ENCODE data around the gene DYNLT2B.
"Not testable (repeated sequence)": the region's sequence is repeated elsewhere in the genome, so short reads cannot be mapped to it uniquely, and the experiment has no call there.

Gene DYNLT2B

GRCh38 chr3:196255776-196256175 is 62.3 kb downstream of the DYNLT2B start:
- no peak for DNase-seq (ENCODE audit: low read depth)
- no peak for TF ChIP-seq CTCF (IDR thresholded peaks at IDR 0.05; ENCODE audit: low read length, missing control alignments)
- no peak overlapping the region for H3K4me3 ChIP-seq (replicated peaks; ENCODE audit: low read depth, low read length)

GRCh38 chr3:196254376-196255283 is 63.4 kb downstream of the DYNLT2B start:
- no peak for TF ChIP-seq CTCF (IDR thresholded peaks at IDR 0.05; ENCODE audit: low read length, missing control alignments)
- H3K4me3 ChIP-seq (replicated peaks; ENCODE audit: low read depth, low read length) = no peak overlapping the region
- DNase-seq (ENCODE audit: low read depth) = no peak

GRCh38 chr3:196251918-196252317 is 66.1 kb downstream of the DYNLT2B start:
- H3K4me3 ChIP-seq (replicated peaks; ENCODE audit: low read depth, low read length) = no peak overlapping the region
- TF ChIP-seq CTCF (IDR thresholded peaks at IDR 0.05; ENCODE audit: low read length, missing control alignments) = no peak
- DNase-seq (ENCODE audit: low read depth) = no peak

GRCh38 chr3:196246612-196247308 is 71.3 kb downstream of the DYNLT2B start:
- peak; percentile 31 for DNase-seq (ENCODE audit: low read depth)
- TF ChIP-seq CTCF (IDR thresholded peaks at IDR 0.05; ENCODE audit: low read length, missing control alignments) = no peak
- no peak overlapping the region for H3K4me3 ChIP-seq (replicated peaks; ENCODE audit: low read depth, low read length)

GRCh38 chr3:196244166-196244565 is 73.9 kb downstream of the DYNLT2B start:
- not testable (repeated sequence) for H3K4me3 ChIP-seq (replicated peaks; ENCODE audit: low read depth, low read length); DNase-seq (ENCODE audit: low read depth)

GRCh38 chr3:196241704-196242103 is 76.3 kb downstream of the DYNLT2B start:
- TF ChIP-seq CTCF (IDR thresholded peaks at IDR 0.05; ENCODE audit: low read length, missing control alignments) = no peak
- no peak overlapping the region for H3K4me3 ChIP-seq (replicated peaks; ENCODE audit: low read depth, low read length)

More at GRCh38 chr3:196241704-196242103, 76.3 kb downstream of the DYNLT2B start:
- DNase-seq (ENCODE audit: low read depth) = no peak

All from fibroblast of pulmonary artery (primary cell).